Endodermal cell (in vitro differentiated cells): ENCODE measurements around the gene CCDC88C. TPM values are rescaled to one million over a fixed set of nuclear protein-coding genes. Genes with fewer than 3 reads are reported as not detected.

Experiments
- DNase-seq: peaks from one replicate; pipeline ENCODE4 v3.0.0-alpha.2; 2017
- H3K27ac ChIP-seq: 2 replicates; pipeline ENCODE4 v1.5.1; 2013; ENCODE audit warnings: mild to moderate bottlenecking, low read depth, low read length, moderate library complexity
- H3K27me3 ChIP-seq: 2 replicates; pipeline ENCODE4 v1.6.1; 2013; ENCODE audit warnings: mild to moderate bottlenecking, low read length, moderate library complexity; ENCODE audit not compliant: insufficient read depth, control insufficient read depth, poor library complexity, severe bottlenecking
- H3K36me3 ChIP-seq: 2 replicates; pipeline ENCODE4 v1.7.0; 2013; ENCODE audit warnings: mild to moderate bottlenecking, low read length, moderate library complexity; ENCODE audit not compliant: control insufficient read depth, insufficient read depth
- H3K4me1 ChIP-seq: one replicate; pipeline ENCODE4 v1.7.0; 2013; ENCODE audit warnings: low read length; ENCODE audit not compliant: control insufficient read depth, insufficient read depth
- H3K4me3 ChIP-seq: 2 replicates; pipeline ENCODE4 v1.5.1; 2013; ENCODE audit warnings: mild to moderate bottlenecking, low read length, moderate library complexity
- H3K9ac ChIP-seq: 2 replicates; pipeline ENCODE4 v1.6.1; 2013; ENCODE audit warnings: mild to moderate bottlenecking, low read length, moderate library complexity; ENCODE audit not compliant: poor library complexity, severe bottlenecking; ENCODE audit errors: extremely low read depth
- H3K9me3 ChIP-seq: 2 replicates; pipeline ENCODE4 v1.6.1; 2013; ENCODE audit warnings: mild to moderate bottlenecking, low read length, moderate library complexity; ENCODE audit not compliant: control insufficient read depth
- H3K27ac Mint-ChIP-seq: 2 replicates; pipeline ENCODE4 v1.8.0; 2020; ENCODE audit warnings: mixed read lengths
- H3K27me3 Mint-ChIP-seq: 2 replicates; pipeline ENCODE4 v1.8.0; 2021; ENCODE audit warnings: mild to moderate bottlenecking, mixed read lengths; ENCODE audit not compliant: insufficient read depth
- H3K36me3 Mint-ChIP-seq: 2 replicates; pipeline ENCODE4 v1.8.0; 2020; ENCODE audit warnings: low read depth, mixed read lengths
- H3K4me1 Mint-ChIP-seq: 2 replicates; pipeline ENCODE4 v1.8.0; 2020; ENCODE audit warnings: mixed read lengths
- H3K4me3 Mint-ChIP-seq: 2 replicates; pipeline ENCODE4 v1.8.0; 2020; ENCODE audit warnings: mild to moderate bottlenecking, moderate library complexity, mixed read lengths
- H3K9me3 Mint-ChIP-seq: 2 replicates; pipeline ENCODE4 v1.8.0; 2020; ENCODE audit warnings: mild to moderate bottlenecking, mixed read lengths
- CTCF ChIP-seq: fragments of 200-600 bp; sonication (generic); conservative IDR thresholded peaks from 2 replicates; pipeline ENCODE4 v1.5.0; 2021; ENCODE audit warnings: antibody characterized with exemption, mild to moderate bottlenecking
- WGBS, 2 experiments: methylation state at CpG; one replicate each; pipeline versions ENCODE4 v1.1.5 to v1.1.7; 2013; ENCODE audit warnings: missing lambda C conversion rate in 2 of 2, mixed read lengths in 1 of 2; ENCODE audit not compliant: insufficient coverage in 1 of 2, insufficient read length in 1 of 2; 5-methylcytosine and 5-hydroxymethylcytosine counted together
- total RNA-seq, 2 donors: library from RNA; stranded (reverse); fragmentation: NEBNext Ultra II Directional in 1 of 2; extraction: Animal tissue kit (Norgen Biotek cat#: 25700) in 1 of 2; gene quantifications; 2 replicates in 1 of 2; 3 replicates in 1 of 2; pipeline ENCODE4 v1.2.1, GENCODE V29; 2021

The CCDC88C gene
- total RNA-seq, 2 donors from 2014 or later = 50.0 to 50.5 TPM

- WGBS, 2 experiments = 92 to 94% methylated on average over 5 to 7 of the region's 7 CpGs
- H3K36me3 Mint-ChIP-seq = peaks cover 23% of the 10 kb centered on the region
- H3K27ac Mint-ChIP-seq = peak overlapping the region; percentile 67
Measured at GRCh38 chr14:91327250-91327595, 90.4 kb downstream of the CCDC88C start.

GRCh38 chr14:91326514-91327249 lies 90.9 kb downstream of the CCDC88C start:
- H3K9me3 ChIP-seq = no peaks in the 10 kb centered on the region
- H3K36me3 Mint-ChIP-seq = peaks cover 26% of the 10 kb centered on the region
- no peaks in the 10 kb centered on the region for H3K4me1 ChIP-seq
- H3K27ac Mint-ChIP-seq = peak overlapping the region; percentile 67
- no peak for DNase-seq
- no peak overlapping the region for H3K27ac ChIP-seq
- H3K4me1 Mint-ChIP-seq = peaks cover 7% of the 10 kb centered on the region
- H3K27me3 ChIP-seq = no peaks in the 10 kb centered on the region
- H3K9ac ChIP-seq = no peak overlapping the region
- 95 to 97% methylated on average over 11 to 14 of the region's 14 CpGs for WGBS, 2 experiments
- TF ChIP-seq CTCF = no peak
- no peak overlapping the region for H3K4me3 Mint-ChIP-seq
- peaks cover 18% of the 10 kb centered on the region for H3K36me3 ChIP-seq
- H3K9me3 Mint-ChIP-seq = no peaks in the 10 kb centered on the region
- H3K27me3 Mint-ChIP-seq = no peaks in the 10 kb centered on the region
- no peak overlapping the region for H3K4me3 ChIP-seq

More at GRCh38 chr14:91327250-91327595, 90.4 kb downstream of the CCDC88C start:
- Histone ChIP-seq H3K27ac (peak overlapping the region; percentile 32), H3K4me1 (no peaks in the 10 kb centered on the region), H3K9ac (no peak overlapping the region), H3K9me3 (no peaks in the 10 kb centered on the region), H3K4me3 (no peak overlapping the region), H3K27me3 (no peaks in the 10 kb centered on the region), H3K36me3 (peaks cover 18% of the 10 kb centered on the region)
- H3K9me3 Mint-ChIP-seq = no peaks in the 10 kb centered on the region
- TF ChIP-seq CTCF = no peak
- no peak overlapping the region for H3K4me3 Mint-ChIP-seq
- H3K27me3 Mint-ChIP-seq = no peaks in the 10 kb centered on the region
- no peak for DNase-seq
- peaks cover 7% of the 10 kb centered on the region for H3K4me1 Mint-ChIP-seq

GRCh38 chr14:91324606-91325575 lies 92.7 kb downstream of the CCDC88C start:
- Mint-ChIP-seq H3K27ac (peak overlapping the region; percentile 61), H3K36me3 (peaks cover 36% of the 10 kb centered on the region), H3K4me1 (peaks cover 7% of the 10 kb centered on the region), H3K4me3 (no peak overlapping the region), H3K9me3 (no peaks in the 10 kb centered on the region), H3K27me3 (no peaks in the 10 kb centered on the region)
- Histone ChIP-seq H3K4me1 (no peaks in the 10 kb centered on the region), H3K27ac (no peak overlapping the region), H3K27me3 (no peaks in the 10 kb centered on the region), H3K9ac (no peak overlapping the region), H3K4me3 (no peak overlapping the region), H3K36me3 (peaks cover 18% of the 10 kb centered on the region), H3K9me3 (no peaks in the 10 kb centered on the region)
- TF ChIP-seq CTCF = no peak
- no peak for DNase-seq
- WGBS, 2 experiments = 93 to 94% methylated on average over 18 to 20 of the region's 20 CpGs
